HG03064 (cell line): ENCODE data around the gene TSPYL4.
"Not testable (repeated sequence)": the region's sequence is repeated elsewhere in the genome, so short reads cannot be mapped to it uniquely, and the experiment has no call there.

ENCODE experiments used
- ATAC-seq: cut with Tn5 transposase; IDR thresholded peaks from one replicate; pipeline ENCODE4 v1.9.1; 2021; ENCODE audit warnings: low read depth; ENCODE audit not compliant: unreplicated experiment

Gene TSPYL4

DNA sequence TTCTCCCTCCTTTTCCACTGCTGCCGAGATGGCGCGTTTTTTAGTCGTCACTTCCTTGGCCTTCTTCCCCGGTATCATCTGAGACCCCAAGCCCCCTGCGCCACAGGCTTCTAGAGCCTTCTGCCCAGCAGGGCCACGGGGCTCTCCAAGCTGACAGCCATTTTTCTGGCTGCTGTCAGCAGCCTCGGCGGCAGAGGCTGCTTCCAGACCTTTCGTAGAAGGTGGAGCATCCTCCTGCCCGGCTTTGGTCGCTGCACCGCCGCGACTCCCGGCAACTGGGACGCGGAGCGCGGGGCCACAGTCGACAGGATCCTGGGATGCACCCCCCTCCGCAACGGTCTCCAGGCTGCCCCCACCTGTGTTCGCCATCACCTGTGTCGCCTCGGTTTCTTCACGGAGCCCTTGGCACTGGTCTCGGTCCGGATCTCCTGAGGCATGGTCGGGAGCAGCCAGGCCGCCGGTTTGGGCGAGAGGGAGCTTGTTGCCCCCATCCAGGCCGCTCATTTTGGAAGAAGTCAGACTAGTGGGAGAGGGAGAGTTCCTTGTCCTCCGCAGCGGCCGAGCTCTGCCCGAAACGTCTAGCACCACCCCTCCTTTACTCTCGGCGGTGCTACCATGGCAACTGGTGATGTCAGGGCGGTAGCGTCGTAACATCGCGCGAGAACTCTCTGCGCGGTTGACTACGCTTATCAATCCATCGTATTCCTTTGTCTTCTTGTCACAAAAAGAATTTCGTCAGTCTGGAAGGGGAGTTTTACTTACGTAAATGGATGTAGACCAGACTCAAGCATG is at the start of gene TSPYL4:
TSPYL4 (minus strand) TSS at position 571 of the 792 bp plus-strand sequence; CDS start at position 504, 67 bp downstream.
- ATAC-seq: peak; percentile 99

DNA sequence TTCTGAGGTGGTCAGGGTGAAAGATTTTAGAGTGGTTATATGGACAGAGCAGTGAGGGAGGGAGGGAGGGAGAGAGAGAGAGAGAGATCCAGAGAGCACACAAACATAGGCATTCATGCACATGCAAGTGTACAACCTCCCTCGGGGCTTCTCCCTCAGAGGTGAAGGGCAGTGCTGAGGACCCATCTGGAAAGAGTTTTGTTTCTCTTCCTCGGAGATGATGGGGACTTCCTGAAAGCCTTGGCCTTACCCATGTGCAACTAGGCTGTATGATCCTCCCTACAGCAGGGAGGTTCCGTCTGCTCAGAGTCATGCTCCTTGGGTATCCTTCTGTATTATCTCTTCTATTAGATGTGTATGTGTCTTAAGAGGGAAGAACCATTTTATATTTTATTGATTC is 47.2 kb upstream of the TSPYL4 start:
- no peak for ATAC-seq

GRCh38 chr6:116300566-116300965 is 46.7 kb upstream of the TSPYL4 start:
- no peak for ATAC-seq

DNA sequence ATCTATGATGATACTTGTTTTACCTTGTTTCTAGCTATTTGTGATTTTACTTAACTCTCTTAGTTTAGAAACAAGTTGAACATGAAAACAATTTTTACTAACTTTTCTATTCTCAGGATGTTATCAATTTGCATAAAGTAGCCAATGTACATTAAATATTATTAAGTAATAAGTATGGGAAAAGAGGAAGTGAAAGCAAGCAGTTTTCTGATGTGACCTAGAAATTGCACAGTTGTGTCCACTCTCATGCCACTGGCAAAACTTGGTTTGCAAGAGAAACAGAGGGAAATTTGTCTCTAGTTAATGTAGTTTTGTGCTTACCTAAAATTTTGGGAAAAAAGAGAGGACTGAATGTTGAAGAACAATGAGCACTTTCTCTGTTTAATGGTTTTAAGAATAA is 45.1 kb upstream of the TSPYL4 start:
- no peak for ATAC-seq

DNA sequence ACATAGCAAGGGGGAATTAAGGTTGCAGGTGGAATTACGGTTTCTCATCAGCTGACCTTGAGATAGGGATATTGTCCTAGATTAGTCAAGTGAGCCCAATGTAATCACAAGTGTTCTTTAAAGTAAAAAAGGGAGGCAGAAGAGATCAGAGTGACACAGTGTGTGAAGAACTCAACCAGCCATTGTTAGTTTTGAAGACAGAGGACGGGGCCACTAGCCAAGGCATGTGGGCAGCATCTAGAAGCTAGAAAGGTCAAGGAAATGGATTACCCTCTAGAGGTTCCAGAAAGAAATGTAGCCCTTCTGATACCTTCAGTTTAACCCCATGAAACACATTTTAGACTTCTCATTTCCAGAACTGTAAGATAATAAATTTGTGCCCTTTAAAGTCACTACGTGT is 44.4 kb upstream of the TSPYL4 start:
- ATAC-seq: no peak

DNA sequence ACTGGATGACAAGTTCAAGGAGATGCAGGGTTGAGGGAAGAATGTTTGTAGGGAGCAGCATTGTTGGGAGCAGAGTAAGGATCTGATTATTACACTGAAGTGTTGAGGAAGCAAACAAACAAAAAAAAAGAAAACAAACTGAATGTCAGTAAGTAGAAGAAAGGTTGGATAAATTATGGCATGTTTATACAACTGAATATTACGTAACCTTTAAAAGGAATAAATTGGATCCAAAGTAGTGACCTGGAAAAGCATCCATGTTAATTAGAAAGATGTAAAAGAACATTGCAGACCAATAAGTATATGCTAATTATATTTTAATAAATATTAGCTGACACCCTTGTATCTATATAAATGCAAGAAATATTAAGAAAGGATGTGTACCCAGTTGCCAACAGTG is 38.7 kb upstream of the TSPYL4 start:
- ATAC-seq: no peak

- ATAC-seq: no peak
Observed at GRCh38 chr6:116291701-116292396, 38.0 kb upstream of the TSPYL4 start.

GRCh38 chr6:116290799-116291198 is 36.9 kb upstream of the TSPYL4 start:
- no peak for ATAC-seq

DNA sequence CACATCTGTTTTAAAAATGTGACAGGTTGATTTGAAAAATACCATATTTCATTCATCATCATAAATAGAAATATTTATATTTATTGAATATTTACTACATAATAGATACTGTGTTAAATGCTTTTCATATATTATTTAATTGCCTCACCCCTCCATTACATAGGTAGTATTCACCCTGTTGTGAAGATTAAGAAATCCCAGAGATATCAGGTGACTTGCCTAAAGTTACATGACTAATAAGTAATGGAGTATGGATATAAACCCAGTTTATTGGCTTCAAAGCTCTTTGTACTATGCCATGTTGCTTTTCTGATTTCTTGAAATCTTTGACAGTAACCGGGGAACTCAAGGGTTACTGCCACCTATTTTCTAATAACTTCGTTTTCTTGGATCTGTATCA is 36.0 kb upstream of the TSPYL4 start:
- no peak for ATAC-seq

DNA sequence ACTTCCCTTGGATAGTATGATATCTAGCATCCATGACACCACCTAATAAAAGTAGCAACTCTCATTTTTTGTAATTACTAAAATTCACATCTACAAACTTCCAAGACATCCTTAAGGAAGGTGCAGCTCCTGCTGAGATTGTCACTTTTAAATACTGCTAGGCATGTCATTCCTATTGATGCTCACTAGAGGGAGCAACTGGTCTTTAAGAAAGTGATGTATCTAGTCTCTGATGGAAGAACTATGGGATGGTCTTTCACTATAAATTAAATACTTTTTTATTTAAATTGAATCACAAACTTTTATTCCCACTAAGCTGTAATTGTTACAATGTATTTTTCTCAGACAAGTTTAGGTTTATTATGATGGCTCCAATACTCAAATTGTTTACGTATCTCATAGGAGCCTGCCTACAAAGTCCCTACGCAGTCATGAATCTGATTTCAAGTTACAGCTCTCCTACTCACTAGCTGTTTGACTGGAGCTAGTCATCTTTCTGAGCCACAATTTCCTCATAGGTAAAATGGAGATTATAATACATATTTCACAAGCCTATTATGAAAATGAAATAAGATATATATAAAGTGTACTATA is 33.9 kb upstream of the TSPYL4 start:
- no peak for ATAC-seq

GRCh38 chr6:116286773-116287358 is 33.0 kb upstream of the TSPYL4 start:
- no peak for ATAC-seq

DNA sequence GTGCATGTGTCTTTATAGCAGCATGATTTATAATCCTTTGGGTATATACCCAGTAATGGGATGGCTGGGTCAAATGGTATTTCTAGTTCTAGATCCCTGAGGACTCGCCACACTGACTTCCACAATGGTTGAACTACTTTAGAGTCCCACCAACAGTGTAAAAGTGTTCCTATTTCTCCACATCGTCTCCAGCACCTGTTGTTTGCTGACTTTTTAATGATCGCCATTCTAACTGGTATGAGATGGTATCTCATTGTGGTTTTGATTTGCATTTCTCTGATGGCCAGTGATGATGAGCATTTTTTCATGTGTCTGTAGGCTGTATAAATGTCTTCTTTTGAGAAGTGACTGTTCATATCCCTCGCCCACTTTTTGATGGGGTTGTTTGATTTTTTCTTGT is 31.1 kb upstream of the TSPYL4 start:
- ATAC-seq: not testable (repeated sequence)

- ATAC-seq: no peak
Observed at GRCh38 chr6:116283191-116283590, 29.3 kb upstream of the TSPYL4 start.

DNA sequence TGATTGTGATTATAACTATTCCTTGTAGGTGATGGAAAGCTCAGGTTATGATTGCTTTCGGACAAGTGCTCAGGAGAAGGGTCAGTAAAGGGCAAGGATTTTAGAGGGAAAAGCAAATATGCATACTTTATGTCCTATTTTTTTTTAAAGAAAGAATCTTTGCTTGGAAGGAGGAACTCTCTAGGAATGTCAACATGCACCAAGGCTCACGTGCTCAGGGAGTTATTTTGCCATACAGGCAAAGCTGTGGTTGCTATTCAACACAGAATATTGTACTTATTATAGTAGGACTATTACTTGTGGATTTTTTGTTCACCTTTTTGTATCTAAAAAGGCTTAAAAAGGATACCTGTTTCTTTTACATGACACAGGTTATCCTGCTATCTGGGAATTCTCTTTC is 28.8 kb upstream of the TSPYL4 start:
- no peak for ATAC-seq

DNA sequence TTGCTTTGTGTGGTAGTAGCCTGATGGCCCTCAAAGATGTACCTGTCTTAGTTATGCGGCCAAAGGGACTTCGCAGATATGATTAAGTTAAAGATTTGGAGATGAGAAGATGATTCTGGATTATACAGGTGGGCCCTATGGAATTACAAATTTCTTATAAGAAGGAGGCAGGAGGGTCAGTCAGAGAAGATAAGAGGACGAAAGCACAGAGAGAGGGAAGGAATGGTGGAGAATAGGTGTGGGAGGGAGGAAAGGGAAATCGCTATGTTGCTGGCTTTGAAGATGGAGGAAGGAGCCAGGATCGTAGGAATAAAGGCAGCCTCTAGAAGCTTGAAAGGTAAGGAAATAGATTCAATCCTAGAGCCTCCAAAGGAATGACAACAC is 27.1 kb upstream of the TSPYL4 start:
- ATAC-seq: no peak

- no peak for ATAC-seq
Observed at GRCh38 chr6:116280161-116280932, 26.5 kb upstream of the TSPYL4 start.

GRCh38 chr6:116279232-116280160 is 25.6 kb upstream of the TSPYL4 start, which contains the start of gene TSPYL1:
Gene TSPYL1 (minus strand): TSS chr6:116279930. CDS start chr6:116279830, 100 bp downstream.
- peak; percentile 94 for ATAC-seq

- no peak for ATAC-seq
Observed at GRCh38 chr6:116278854-116279231, 25.0 kb upstream of the TSPYL4 start.

GRCh38 chr6:116278481-116278829 is 24.6 kb upstream of the TSPYL4 start:
- ATAC-seq: no peak

- no peak for ATAC-seq
Observed at GRCh38 chr6:116277124-116277523, 23.2 kb upstream of the TSPYL4 start.
